HPDE6-E6E7 (cell line): ENCODE measurements around the gene RPS27L.
A peak's percentile ranks its signal among the peaks of the same experiment; 100 is the strongest.

Experiments used
- DNase-seq: peaks from one replicate; pipeline ENCODE4 v3.0.0; 2011; ENCODE audit warnings: missing footprints; ENCODE audit errors: extremely low spot score

The RPS27L gene

DNA sequence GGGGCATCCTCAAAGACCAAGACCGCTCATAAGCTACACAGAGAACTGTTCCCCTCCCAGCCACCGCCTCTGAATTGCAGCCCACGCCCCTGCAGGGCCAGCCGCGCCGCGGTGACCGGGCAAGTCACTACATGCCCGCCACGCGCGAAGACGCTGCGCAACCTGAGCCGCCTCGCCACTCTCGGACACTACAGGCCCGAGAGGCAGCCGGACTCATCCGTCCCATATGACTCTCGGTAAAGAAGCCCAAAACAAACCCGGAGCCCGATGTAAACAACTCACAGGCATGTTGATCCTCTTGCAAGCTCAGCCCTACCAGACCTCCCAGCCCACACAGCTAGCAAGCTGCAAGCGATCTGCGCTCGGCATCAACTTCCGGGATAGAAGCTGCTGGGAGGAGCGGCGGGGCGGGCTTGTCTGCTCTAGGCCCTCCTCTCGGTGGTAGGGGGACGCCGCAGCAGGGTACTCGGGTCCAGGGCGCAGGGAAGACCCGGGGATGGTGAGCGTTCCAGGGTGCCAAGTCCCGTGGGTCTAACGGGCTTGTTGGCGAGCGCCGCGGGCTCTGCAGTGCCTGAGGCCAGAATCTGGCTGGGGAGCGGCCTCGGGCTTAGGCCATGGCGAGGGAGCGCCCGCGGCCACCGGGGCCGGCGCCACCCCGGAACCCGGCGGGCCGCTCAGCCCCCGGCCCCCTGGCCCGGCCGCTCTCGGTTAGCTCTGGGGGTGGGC, at the start of gene RPS27L:
RPS27L (minus strand) TSS at position 360 of the 726 bp plus-strand sequence; CDS start at position 288, 72 bp downstream.
- peak; percentile 92 for DNase-seq

DNA sequence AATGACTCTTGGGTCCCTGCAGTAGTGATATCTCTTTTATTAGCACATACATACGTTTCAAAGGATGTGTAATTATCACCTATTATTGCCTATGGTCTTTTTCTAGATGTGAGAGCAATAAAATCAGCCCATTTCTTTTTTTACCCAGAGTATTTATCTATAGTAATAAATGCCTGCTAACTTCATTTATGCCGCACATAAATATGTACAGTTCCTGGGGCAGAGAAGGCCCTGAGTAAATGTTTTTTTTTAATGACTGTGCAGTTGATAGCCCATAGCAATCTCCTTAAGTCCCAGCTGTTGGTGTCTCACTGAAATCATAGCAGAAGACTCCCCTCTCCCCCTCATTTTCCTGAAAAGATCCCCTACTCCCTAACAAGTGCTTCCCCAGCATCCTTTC, 48.8 kb upstream of the RPS27L start:
- no peak for DNase-seq

DNA sequence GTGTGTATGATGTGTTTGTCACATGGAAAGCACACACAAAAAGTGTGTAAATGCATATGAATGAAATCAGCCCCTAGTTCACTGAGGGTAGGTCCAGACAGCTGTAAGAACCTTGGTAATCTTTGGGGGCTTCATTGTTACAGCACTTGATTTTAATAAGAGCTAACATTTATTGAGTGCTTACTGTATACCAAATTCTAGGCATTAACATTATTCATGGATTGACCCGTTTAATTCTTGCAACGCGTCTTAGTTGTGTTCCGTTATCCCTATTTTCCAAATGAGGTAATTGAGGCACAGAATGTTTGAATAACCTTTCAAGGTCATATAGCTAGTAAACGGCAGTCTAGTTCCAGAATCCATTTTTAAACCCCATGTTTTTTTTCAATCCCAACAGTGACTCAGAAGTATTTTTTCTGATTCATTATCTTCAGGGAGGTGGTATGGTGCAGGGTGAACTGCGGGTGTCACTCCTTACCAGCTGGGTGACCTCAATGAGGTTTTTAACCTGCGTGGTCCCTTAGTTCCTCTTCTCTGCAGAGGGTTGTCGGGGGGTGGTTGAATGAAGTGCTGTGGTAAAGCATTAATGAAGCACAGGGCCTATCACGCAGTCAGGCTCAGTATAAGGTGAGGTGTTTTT, 46.3 kb upstream of the RPS27L start:
- no peak for DNase-seq

DNA sequence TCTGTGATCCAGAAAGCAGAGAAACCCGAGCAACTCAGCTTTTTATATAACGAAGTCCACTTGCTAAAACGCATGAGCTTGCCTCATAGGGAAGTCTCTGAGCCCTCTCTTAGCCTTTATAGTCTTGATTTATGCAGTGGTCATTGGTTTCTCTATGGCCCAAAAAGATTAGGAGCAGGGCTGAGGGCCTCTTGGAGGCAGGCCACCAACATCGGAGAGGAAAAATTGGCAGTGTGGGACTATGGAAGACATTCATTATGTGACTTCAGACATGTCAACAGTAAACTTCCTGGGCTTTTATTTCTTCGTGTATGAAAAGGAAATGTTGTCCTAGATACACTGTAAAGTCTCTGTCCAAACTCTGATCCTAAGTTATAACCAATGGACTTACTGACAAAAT, 45.6 kb upstream of the RPS27L start:
- DNase-seq = no peak

DNA sequence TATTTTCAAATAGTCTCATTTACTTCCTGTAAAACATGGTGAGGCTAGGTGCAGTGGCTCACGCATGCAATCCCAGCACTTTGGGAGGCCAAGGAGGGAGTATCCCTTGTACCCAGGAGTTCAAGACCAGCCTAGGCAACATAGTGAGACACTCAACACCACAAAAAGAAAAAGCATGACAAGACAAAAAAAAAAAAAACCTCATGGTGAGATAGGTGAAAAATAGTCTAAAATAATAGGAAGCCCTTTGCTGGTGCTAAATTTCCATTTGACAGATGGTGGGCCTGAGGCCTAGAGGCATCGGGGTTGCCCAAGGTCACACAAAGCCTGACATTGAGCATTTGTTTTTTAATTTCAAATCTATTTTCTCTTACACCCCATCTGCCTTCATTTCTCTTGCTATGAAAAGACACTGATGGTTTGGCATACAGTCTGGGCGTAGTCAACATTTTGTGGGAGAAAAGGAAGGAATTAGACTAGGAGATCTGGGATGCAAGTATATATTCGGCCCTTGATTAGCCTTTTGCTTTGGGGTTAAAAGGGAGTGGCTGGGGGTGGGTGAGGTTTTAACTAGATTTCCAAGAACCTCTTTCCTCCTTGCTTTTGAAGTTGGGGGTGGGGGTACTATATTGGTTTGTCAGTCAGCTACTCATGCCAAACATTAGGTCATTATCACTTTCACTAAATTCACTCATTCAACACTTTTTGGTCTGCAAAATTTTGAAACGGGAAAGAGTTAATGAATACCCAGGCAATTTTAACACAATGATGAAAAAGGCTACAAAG, 43.4 kb upstream of the RPS27L start:
- no peak for DNase-seq

DNA sequence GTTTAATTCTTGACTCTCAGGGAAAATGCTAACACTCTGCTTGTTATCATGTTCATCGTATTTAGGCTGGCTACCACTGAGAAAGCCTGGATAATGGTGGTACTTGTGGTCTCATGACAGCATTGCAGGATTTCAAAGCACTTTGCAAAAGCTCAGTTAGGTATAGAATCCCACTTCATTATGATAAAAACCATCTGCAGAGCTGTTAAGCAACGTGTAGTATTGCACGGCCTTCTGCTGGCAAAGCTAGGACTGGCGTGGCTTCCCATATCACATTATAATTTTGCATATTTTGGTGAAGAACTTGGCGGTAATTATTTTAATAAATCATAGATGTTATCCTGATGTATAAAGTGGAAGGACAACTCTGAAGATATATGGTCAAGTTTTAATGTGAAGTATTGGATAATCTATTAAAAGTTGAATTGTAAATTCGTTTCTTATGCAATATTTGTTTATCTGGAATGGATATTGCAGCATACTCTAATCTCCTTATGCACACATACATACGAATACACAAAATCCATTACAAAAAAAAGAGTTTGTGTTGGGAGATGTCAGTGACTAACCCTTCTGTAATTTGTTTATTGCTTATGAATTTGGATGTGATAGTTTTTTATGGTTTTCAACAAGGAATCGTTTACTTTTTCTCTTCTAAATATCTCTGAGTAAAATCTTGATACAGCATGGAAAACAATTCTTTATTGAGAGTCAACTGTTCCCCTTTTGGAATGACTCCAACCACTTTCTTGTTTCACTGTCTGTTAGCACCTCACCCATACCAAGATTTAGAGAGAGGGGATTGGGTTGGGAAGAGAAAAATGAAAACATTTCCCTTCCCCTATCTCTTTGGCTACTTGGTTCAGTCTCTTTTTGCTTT, 41.3 kb upstream of the RPS27L start:
- no peak for DNase-seq

DNA sequence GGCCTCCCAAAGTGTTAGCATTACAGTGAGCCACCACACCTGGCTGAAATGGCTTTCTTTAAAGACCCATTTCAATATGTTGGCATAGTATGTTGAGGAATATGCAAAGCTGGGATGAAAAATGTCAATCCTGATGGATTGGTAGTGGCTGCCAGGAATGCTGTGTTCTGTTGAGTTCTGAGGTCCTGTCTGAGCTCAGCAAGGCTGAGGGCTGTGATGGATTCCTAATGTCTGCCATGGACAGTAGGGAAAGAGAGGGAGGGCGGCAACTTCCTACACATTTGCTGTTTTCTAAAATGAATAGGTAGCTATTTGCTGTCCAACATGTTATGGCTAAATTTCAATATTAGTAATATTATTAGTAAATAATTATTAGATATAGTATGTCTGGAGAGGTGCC, 40.3 kb upstream of the RPS27L start:
- no peak for DNase-seq

DNA sequence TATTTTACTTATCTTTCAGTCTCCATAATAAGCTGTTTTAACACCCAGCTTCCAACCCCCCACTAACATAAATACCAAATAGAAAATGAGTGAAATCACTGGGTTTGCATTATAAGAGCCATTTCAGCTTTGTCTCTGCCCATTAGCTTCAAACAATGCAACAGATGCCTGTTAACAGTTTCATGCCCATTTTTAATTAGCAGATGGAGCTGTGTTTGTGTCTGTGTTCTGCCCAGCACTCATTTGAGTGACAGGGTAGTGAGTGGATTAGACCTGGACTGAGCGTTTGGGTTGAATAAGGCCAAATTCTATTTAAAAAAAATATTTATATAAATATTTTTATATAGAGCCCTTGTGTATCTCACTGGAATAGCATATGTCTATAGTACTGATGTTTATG, 39.6 kb upstream of the RPS27L start:
- DNase-seq = no peak

DNA sequence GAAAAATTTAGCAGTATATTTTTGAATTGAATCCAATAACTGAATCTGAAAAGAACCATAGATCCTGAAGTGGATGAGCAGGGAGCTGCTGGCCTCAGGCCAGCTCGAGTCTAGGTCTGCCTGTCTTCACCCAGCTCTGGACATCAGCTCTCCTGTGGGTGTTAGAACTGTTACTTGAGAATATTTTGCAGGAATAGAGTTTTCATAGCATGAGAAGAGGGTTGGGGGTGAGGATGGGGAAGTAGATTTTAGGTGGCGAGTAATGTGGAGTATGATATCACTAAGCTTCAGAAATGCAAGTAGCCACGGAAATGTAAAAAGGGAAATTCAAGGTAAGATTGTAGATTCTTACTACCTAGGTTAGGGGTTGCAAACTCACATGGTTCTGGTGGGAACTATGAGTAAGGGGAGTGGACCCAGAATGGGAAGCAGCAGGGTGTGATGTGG, 38.3 kb upstream of the RPS27L start:
- DNase-seq = no peak

DNA sequence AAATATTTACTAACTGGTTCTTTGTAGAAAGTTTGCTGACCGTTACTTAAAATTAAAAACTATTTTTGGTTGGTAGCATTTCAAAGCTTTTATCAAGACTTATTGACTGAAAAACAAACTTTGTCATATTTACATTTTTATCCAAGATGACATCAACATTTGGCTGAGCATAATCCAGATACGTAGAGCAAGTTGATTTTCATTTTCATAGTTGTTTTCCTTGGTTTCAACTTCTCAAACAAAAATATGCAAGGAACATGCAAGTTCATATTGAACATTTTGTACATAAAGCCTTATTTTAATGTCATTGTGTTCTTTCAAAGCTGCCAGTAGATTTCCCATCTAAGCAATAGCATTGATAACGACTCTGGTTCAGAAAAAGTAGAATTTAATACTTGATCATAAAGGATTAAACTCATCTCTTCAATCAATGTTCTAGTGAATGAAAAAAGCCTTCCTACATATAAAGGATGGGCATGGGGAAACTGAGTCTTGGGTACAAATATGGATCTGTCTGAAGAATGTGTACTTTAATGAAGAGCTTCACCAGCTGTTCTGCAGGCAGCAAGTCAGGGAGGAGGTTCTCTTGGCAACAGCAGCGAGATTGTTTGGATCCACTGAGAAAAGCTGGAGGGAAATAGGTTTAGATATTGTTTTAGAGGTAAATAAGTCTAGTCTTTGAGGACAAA, 37.7 kb upstream of the RPS27L start:
- DNase-seq = no peak

DNA sequence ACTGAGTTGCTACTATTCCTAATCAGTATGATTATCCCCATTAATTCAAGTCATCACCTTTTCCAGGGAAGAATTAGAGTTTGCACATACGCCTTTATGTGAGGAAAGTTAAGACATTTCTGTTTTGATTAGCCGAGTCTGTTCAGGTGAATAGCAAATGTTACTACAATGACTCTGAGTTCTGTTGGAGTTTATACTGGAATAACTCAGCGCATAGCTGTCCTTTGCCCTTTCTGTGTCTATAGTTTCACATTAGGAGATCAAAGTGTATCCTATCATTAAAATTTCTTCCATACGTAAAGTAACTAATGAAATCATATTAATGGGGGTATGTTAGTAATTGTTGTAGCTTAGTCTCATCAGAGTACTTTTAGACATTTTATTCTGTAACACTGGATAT, 37.0 kb upstream of the RPS27L start:
- no peak for DNase-seq

DNA sequence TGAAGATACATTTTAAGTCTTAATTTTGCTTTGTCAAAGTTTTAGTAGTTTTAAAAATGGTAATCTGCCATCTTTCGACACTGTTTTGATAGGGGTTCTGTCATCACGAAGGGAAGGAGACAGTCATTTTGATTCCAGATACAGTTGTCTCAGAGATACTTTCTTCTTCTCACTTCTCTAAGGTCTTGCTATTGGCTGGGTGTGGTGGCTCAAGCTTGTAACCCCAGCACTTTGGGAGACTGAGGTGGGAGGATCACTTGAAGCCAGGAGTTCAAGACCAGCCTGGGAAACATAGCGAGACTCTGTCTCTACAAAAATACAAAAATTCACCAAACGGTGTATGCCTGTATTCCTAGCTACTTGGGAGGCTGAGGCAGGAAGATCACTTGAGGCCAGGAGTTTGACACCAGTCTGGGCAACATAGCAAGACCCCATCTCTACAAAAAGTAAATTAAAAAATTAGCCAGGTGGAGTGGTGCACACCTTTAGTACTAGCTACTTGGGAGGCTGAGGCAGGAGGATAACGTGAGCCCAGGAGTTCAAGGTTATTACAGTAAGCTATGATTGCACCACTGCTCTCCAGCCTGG, 35.4 kb upstream of the RPS27L start:
- DNase-seq = no peak

DNA sequence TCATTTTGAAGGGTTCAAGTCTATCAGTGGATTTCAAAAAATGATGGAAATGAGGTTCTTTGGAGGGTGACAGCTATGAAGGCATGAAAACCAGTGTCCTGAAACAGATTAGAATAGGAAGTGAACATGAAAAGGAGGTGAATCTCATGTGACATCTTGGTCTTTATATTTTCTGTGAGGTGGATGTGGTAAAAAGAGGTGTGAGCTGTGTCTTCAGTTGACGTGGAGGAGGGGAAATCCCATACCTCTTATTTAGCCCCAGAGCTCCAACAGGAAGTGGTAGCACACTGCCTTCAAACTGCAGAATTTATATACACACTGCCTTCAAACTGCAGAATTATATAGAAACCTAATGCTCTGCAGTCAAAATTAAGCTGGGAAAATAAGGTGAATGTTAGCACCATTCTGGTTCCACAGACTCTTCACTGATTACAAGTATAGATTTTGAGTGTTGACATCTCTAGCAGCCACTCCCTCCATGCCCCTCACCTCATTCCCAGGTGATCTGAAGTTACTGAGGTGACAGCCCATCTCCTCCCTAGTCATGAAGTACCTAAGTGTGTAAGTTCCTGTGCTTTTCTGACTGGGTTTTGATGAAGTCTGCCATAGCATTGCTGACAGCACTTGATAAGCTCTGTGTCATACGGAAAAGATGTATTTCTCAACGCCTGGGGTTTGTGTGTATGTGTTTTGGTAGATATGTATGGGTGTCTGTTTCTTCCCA, 34.8 kb upstream of the RPS27L start:
- no peak for DNase-seq

DNA sequence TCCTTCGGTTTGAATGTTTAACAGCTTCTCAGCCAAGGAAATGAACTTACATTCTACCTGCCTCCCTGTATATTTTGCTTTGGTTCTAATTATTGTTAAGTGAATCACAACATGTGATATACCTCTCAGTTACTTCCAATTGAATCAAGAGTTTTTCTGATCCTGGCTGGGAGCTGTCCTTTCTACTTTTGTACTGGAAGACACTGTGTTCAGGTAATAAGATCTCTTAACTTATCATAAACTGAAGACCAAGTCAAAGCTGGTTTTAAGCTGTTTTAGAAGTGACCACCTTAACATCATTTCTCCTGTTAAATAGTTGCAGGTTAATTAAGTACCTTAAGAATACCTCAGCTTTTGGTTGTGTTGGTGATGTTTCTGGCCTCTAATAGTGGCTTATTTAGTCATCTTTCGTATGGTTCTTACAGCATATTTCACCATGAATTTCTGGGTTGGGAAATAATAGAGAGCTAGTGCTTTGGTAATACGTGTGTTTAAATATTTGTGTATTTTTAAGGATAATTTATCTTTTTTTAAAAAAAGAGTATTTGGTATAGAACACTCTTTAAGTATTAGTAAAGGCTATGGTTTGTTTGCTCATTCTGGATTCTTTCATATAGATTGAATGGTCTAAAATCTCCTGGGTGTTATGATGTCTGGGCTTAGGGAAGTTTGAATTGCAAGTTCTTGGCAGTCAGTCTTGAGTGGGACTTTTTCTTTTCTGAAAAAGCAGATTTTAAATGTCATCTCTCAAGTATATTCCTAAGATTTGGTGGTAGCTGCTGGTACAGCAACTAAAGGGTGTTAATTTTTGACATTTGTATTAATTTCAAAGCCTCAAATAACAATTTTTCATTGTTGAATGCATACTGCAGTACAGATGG, 33.7 kb upstream of the RPS27L start:
- DNase-seq = no peak

DNA sequence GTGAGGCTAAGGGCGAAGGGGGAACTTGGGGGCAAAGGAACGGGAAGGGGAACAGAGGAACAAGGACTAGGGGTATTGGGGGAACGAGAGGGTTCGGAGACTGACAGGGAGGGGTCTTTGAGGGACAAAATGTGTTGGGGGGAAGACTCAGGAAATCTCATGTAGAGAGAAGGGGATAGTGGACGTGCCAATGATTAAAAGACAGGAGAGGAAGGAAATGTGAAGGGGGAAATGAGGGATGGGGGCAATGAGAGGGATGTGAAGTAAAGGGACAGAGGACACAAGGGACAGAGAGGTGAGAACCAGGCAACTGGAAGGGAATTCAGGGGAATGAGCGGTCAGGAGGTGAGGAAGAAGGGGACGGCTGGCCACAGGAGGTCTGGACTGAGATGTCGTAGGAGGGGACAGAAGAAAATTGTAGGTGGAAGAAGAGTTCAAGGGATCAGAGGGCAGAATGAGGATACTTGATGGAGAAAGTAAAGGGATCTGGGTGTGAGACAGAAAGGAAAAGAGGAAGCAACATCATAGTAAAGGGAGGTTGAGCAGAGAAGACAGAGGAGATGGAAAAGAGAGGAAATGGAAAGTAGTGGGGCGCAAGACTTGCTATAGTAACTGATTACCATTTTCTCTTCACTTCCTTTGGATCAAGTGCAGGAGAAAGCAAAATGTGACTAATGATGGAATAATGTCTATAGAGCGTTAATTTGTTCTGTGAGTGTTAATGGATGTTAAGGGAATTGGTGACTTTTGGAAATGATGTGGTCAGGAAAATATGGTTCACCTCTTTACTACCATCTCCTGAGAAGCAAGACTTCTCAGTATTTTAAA, 32.9 kb upstream of the RPS27L start:
- DNase-seq = no peak

DNA sequence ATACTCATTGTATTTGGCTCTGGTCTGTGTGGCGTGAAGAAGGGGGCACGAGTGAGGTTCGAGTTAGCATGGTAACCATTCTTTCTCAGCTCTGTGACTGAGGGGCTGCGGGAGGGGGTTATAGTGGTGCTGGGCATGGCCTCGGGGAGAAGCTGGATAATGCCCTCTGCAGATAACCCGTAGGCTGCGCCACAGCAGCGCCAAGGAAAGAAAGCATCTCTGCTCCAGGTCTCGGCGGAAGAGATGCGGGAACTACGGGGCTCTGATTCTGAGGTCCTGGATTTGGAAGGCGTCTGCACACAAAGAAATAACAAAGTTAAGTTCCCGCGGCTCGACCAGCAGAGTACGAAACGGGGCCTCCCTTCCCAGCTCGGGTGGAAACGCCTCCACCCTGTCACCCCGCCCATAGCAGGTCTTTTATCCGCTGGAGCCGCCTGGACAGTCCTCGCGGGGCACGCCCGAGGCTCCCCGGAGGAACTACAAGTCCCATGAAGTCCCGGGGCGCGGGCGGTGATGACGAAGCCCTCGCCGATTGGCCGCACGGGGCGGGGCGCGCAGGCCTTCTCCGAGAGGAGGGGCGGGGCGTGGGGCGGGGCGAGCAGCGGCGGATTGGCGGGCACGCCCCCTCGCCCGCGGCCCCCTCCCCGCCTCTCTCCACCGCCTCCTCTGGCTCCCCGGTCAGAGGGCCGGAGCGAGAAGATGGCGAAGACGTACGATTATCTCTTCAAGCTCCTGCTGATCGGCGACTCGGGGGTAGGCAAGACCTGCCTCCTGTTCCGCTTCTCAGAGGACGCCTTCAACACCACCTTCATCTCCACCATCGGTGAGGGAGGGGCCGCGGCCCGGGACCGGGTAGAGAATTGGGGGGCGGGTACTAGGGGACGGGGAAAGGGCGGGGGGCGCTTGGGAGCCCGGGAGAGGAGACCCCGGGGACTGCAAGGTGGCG, 31.9 kb upstream of the RPS27L start, which contains the start of gene RAB8B:
RAB8B (plus strand) TSS at position 681 of the 946 bp plus-strand sequence; CDS start at position 700, 19 bp downstream.
- DNase-seq = peak; percentile 84
